Activated CD8-positive, alpha-beta T cell treated with anti-CD3 and anti-CD28 coated beads for 36 hours (primary cell): Measurements from ENCODE around the gene ITGA1. TPM values are rescaled to one million over a fixed set of nuclear protein-coding genes. Genes with fewer than 3 reads are reported as not detected.
A peak's percentile ranks its signal among the peaks of the same experiment; 100 is the strongest.

Experiments
- ATAC-seq: fragments of 200-7000 bp; cut with Tn5 transposase; one replicate; pipeline ENCODE4 v1.10.0; 2021; ENCODE audit warnings: mild to moderate bottlenecking, moderate library complexity
- CTCF ChIA-PET: fragments of 350-600 bp; sonication (Branson Sonifier 250); formaldehyde crosslinking; loops from one replicate; lab custom pipeline; 2021; ENCODE audit warnings: antibody characterized with exemption; lab: Charles Lee
- POLR2A ChIA-PET: fragments of 350-600 bp; sonication (Branson Sonifier 250); formaldehyde crosslinking; loops from one replicate; lab custom pipeline; 2021; ENCODE audit warnings: antibody characterized with exemption; lab: Charles Lee
- DNase-seq: peaks from one replicate; pipeline ENCODE4 v3.0.0-alpha.2; 2020
- H3K27ac Mint-ChIP-seq: one replicate; pipeline ENCODE4 v1.8.0; 2021; ENCODE audit warnings: mild to moderate bottlenecking, mixed read lengths
- H3K27me3 Mint-ChIP-seq: one replicate; pipeline ENCODE4 v1.8.0; 2021; ENCODE audit warnings: mixed read lengths
- H3K36me3 Mint-ChIP-seq: one replicate; pipeline ENCODE4 v1.8.0; 2021; ENCODE audit warnings: low read depth, mixed read lengths
- H3K4me1 Mint-ChIP-seq: one replicate; pipeline ENCODE4 v1.8.0; 2021; ENCODE audit warnings: low read depth, mixed read lengths
- H3K4me3 Mint-ChIP-seq: one replicate; pipeline ENCODE4 v1.8.0; 2021; ENCODE audit warnings: mild to moderate bottlenecking, moderate library complexity, mixed read lengths
- H3K9me3 Mint-ChIP-seq: one replicate; pipeline ENCODE4 v1.8.0; 2021; ENCODE audit warnings: mixed read lengths
- intact Hi-C: fragments of 100-400 bp; cut with micrococcal nuclease; formaldehyde crosslinking; loops from one replicate; pipeline ENCODE4 v1.10.0; 2022
- total RNA-seq, 2 experiments: library from RNA; stranded (reverse); gene quantifications; one replicate each; pipeline ENCODE4 v1.2.3, GENCODE V29; 2021
- TF ChIP-seq, protein P1 (sequence below): fragments of 200-600 bp; IDR thresholded peaks from one replicate; pipeline ENCODE4 v1.8.0; 2022; ENCODE audit warnings: antibody characterized with exemption, mild to moderate bottlenecking

ITGA1 gene
- total RNA-seq, 2 experiments from 2014 or later: 5.1 to 6.0 TPM

DNA sequence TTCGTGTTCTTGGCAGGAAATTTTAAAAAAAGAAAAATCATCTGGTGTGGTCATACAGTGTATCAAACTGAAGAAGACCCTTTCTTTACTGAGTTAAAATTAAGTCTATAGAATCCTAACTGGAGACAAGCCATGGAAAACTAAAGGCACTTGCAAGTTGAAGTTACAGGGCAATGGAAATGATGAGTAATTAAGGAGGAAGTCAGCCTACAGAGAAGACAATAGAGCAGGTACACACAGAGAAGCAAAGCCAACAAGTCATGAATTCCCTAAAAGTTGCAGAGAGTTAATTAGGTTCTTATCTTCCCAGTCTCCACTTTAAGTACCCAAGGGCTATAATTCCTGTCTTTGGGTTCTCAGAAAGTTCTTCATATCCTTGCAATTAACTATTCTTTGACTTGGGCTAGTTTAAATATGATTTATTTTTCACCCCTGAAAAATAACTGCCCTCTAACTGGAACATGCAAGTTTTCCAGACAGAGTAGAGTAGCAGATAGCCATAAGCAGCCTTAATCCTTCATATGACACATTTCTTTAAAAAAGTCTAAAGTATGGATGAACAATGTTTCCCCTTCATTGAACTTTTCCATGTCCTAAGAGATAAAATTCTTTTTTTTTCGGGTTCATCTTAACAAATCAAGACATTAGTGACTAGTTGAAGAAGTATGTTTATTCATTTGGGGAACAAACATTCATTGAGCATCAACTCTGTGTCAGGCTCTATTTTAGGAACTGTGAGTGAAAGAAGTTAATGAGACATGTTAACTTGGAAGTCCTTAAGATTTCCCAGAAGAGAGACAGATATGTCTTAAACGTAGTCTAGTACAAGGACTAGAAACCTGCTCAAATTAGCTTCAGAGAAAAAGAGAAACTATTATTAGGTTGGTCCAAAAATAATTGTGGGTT is 196.3 kb downstream of the ITGA1 start:
- H3K9me3 Mint-ChIP-seq: no peaks in the 10 kb centered on the region
- no peaks in the 10 kb centered on the region for H3K36me3 Mint-ChIP-seq
- POLR2A ChIA-PET: interaction anchor here (0.9 kb wide), 1 partner anchor 105 kb away, joined by 3 read pairs; no protein-coding TSS in a partner anchor
- ATAC-seq (no peak), DNase-seq (no peak)
- peaks cover 43% of the 10 kb centered on the region for H3K27me3 Mint-ChIP-seq
- intact Hi-C loops: no loop called here
- TF ChIP-seq, protein P1, sequence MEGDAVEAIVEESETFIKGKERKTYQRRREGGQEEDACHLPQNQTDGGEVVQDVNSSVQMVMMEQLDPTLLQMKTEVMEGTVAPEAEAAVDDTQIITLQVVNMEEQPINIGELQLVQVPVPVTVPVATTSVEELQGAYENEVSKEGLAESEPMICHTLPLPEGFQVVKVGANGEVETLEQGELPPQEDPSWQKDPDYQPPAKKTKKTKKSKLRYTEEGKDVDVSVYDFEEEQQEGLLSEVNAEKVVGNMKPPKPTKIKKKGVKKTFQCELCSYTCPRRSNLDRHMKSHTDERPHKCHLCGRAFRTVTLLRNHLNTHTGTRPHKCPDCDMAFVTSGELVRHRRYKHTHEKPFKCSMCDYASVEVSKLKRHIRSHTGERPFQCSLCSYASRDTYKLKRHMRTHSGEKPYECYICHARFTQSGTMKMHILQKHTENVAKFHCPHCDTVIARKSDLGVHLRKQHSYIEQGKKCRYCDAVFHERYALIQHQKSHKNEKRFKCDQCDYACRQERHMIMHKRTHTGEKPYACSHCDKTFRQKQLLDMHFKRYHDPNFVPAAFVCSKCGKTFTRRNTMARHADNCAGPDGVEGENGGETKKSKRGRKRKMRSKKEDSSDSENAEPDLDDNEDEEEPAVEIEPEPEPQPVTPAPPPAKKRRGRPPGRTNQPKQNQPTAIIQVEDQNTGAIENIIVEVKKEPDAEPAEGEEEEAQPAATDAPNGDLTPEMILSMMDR: no peak
- peaks cover 20% of the 10 kb centered on the region for H3K4me1 Mint-ChIP-seq
- H3K27ac Mint-ChIP-seq: no peak overlapping the region
- CTCF ChIA-PET: no interaction called here
- H3K4me3 Mint-ChIP-seq: no peak overlapping the region

DNA sequence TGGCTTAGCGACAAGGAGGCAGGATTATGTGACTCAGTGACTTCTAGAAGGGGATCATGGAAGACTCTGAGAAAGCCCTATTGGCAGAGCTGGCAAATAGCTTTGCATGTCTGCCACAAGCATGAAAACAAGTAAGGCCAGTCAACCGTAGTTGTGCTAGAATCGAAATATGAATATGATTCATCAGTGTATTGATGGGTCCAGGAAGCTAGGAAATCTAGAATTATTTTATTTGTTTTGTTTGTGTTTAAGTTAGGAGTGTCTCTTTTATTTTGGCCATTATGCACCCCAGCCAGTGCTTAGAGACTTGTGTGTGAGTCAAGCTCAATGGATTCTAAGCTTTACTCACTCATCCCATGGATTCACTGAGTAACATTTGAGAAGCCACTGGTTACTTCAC is 197.6 kb downstream of the ITGA1 start:
- CTCF ChIA-PET: interaction anchor here (5.2 kb wide), 1 partner anchor 37 kb away, joined by 33 read pairs; no protein-coding TSS in a partner anchor
- H3K4me3 Mint-ChIP-seq: no peak overlapping the region
- TF ChIP-seq, protein P1: no peak
- DNase-seq: no peak
- no peak for ATAC-seq
- POLR2A ChIA-PET: no interaction called here
- peaks cover 25% of the 10 kb centered on the region for H3K4me1 Mint-ChIP-seq
- intact Hi-C loops: loop anchor here (5.0 kb wide), 2 partner anchors 38 to 47 kb away; no protein-coding TSS in a partner anchor
- no peaks in the 10 kb centered on the region for H3K9me3 Mint-ChIP-seq
- no peaks in the 10 kb centered on the region for H3K36me3 Mint-ChIP-seq
- peaks cover 47% of the 10 kb centered on the region for H3K27me3 Mint-ChIP-seq
- no peak overlapping the region for H3K27ac Mint-ChIP-seq

DNA sequence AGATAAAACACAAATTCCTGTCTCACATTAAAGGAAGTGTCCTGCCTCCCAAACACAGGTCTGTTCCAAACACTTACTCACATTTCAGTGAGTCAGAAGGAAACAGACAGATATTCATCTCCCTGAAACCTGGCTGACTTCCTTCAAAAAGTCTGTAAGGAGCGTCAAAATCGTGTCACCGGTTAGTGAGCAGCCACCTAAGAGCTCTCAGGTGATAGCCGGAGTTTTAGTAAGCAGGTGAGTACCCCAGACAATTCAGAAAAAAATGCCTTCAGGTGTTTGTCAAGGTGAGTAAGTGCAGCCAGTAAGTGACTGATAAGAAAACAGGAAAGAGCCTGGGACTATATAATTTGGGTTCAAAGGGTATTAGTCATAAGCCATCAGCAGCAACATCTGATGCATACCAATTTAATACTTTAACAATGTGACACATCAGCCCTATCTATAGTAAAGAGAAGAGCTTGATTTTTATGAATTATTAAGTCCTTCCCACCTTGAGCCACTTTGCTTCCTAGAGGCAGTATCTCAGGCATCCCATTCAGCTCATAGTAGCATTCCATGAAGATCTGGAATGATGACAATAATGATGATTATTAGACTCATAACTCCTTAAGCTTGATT is 200.1 kb downstream of the ITGA1 start:
- Mint-ChIP-seq H3K4me1 (peaks cover 25% of the 10 kb centered on the region), H3K36me3 (no peaks in the 10 kb centered on the region), H3K9me3 (no peaks in the 10 kb centered on the region)

GRCh38 chr5:52988335-52989024 is 200.8 kb downstream of the ITGA1 start:
- H3K9me3 Mint-ChIP-seq: no peaks in the 10 kb centered on the region
- ChIA-PET CTCF (interaction anchor here (1.0 to 5.2 kb wide), 7 partner anchors 9 to 117 kb away, joined by 3 to 33 read pairs (median 3); no protein-coding TSS in a partner anchor), POLR2A (interaction anchor here (1.1 kb wide), 3 partner anchors 9 to 105 kb away, joined by 3 read pairs; no protein-coding TSS in a partner anchor)
- no peaks in the 10 kb centered on the region for H3K36me3 Mint-ChIP-seq
- H3K27ac Mint-ChIP-seq: no peak overlapping the region
- DNase-seq (peak; percentile 36), ATAC-seq (peak; percentile 4)
- H3K4me1 Mint-ChIP-seq: peaks cover 23% of the 10 kb centered on the region
- TF ChIP-seq, protein P1: no peak
- H3K27me3 Mint-ChIP-seq: peaks cover 51% of the 10 kb centered on the region
- intact Hi-C loops: loop anchor here (5.0 kb wide), 2 partner anchors 41 to 44 kb away; no protein-coding TSS in a partner anchor
- H3K4me3 Mint-ChIP-seq: peak overlapping the region; percentile 65

More for the DNA sequence above, 200.1 kb downstream of the ITGA1 start:
- no peak for DNase-seq
- TF ChIP-seq, protein P1: no peak
- POLR2A ChIA-PET: interaction anchor here (0.7 to 1.1 kb wide), 2 partner anchors 10 to 87 kb away, joined by 3 to 4 read pairs; no protein-coding TSS in a partner anchor
- intact Hi-C loops: loop anchor here (5.0 kb wide), 2 partner anchors 41 to 44 kb away; no protein-coding TSS in a partner anchor
- peaks cover 50% of the 10 kb centered on the region for H3K27me3 Mint-ChIP-seq
- peak; percentile 46 for ATAC-seq
- H3K27ac Mint-ChIP-seq: no peak overlapping the region
- H3K4me3 Mint-ChIP-seq: no peak overlapping the region
- CTCF ChIA-PET: interaction anchor here (1.0 to 5.2 kb wide), 6 partner anchors 9 to 107 kb away, joined by 3 to 33 read pairs (median 3); no protein-coding TSS in a partner anchor
